ENCODE measurements around the gene TXNRD3.

- no peak for TF ChIP-seq CTCF (IDR thresholded peaks at IDR 0.05)
- TF ChIP-seq POLR2AphosphoS5 (IDR thresholded peaks at IDR 0.05): no peak
Measured at GRCh38 chr3:126667631-126668449, 12.9 kb upstream of the TXNRD3 start.

Measured in upper lobe of left lung (tissue), 4 donors.